HUES48 (cell line): Measurements from ENCODE around the gene CCM2.
"Not testable (repeated sequence)": the region's sequence is repeated elsewhere in the genome, so short reads cannot be mapped to it uniquely, and the experiment has no call there.

Source experiments
- H3K27ac ChIP-seq: one replicate; pipeline ENCODE4 v1.7.0; 2013; ENCODE audit warnings: low read depth, low read length, inconsistent platforms
- H3K27me3 ChIP-seq: 2 replicates; pipeline ENCODE4 v1.6.1; 2013; ENCODE audit warnings: mild to moderate bottlenecking, low read length; ENCODE audit not compliant: control insufficient read depth, insufficient read depth
- H3K36me3 ChIP-seq: 2 replicates; pipeline ENCODE4 v1.6.1; 2013; ENCODE audit warnings: low read length; ENCODE audit not compliant: control insufficient read depth, insufficient read depth
- H3K4me1 ChIP-seq: 2 replicates; pipeline ENCODE4 v1.6.1; 2013; ENCODE audit warnings: mild to moderate bottlenecking, low read length; ENCODE audit not compliant: control insufficient read depth, insufficient read depth
- H3K4me3 ChIP-seq: 2 replicates; pipeline ENCODE4 v1.5.1; 2013; ENCODE audit warnings: mild to moderate bottlenecking, low read depth, low read length
- H3K9ac ChIP-seq: 2 replicates; pipeline ENCODE4 v1.6.1; 2013; ENCODE audit warnings: mild to moderate bottlenecking, low read depth, low read length, moderate library complexity
- H3K9me3 ChIP-seq: 2 replicates; pipeline ENCODE4 v1.6.1; 2013; ENCODE audit warnings: low read length; ENCODE audit not compliant: control insufficient read depth, insufficient read depth

Gene CCM2

DNA sequence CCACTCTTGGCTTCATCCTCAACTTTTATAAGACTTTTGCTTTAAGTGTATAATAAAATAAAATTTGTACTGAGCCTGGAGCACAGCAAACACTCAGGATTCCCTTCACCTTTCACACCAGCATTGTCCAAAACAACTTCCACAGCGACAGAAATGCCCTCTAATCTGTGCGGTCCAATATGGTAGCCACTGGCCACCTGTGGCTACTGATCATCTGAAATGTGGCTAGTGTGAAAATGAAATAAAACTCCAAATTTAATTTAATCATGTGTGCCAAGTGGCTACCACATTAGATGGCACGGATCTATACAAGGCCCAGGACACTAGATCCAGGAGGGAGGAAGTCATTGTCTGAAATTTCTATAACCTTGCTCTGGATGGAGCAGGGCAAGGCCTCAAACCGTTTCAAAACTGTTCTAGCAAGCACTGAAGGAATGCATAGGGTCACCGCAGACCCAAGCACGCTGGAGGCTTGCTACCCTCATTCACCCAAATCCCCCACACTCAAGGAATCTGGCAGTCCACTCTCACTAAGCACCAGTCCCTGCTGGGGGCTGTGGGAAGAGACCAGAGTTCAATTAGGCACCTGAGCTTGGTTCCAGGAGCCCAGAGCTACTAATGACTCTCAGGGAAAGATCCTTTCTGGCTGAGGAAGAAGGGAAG, 14.8 kb upstream of the CCM2 start:
- Histone ChIP-seq H3K27ac (peak overlapping the region; percentile 95), H3K4me3 (peak overlapping the region; percentile 89), H3K9me3 (no peaks in the 10 kb centered on the region), H3K4me1 (peaks cover 12% of the 10 kb centered on the region; the same call in 1 of the 2 replicates), H3K9ac (peak overlapping the region; percentile 97), H3K27me3 (no peaks in the 10 kb centered on the region), H3K36me3 (peaks cover 53% of the 10 kb centered on the region)

DNA sequence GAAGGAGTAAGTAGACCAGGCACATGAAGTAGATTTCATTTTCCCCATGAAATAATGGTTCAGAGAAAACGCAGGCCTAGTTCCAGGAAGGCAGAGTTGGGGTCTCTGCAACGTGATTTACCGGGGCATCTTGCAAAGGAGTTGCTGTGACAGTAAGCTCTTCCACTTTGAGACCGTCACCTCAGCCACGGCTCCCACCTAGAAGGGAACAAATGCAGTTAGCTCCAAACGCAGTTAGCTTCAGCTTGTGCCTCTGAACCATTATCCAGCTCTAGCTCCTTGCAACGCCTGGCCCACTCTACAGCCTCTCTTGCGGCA, 14.1 kb upstream of the CCM2 start:
- Histone ChIP-seq H3K27ac (peak overlapping the region; percentile 95), H3K9me3 (no peaks in the 10 kb centered on the region), H3K27me3 (no peaks in the 10 kb centered on the region), H3K4me3 (peak overlapping the region; percentile 89), H3K36me3 (peaks cover 49% of the 10 kb centered on the region), H3K9ac (peak overlapping the region; percentile 97), H3K4me1 (peaks cover 12% of the 10 kb centered on the region; the same call in 1 of the 2 replicates)

DNA sequence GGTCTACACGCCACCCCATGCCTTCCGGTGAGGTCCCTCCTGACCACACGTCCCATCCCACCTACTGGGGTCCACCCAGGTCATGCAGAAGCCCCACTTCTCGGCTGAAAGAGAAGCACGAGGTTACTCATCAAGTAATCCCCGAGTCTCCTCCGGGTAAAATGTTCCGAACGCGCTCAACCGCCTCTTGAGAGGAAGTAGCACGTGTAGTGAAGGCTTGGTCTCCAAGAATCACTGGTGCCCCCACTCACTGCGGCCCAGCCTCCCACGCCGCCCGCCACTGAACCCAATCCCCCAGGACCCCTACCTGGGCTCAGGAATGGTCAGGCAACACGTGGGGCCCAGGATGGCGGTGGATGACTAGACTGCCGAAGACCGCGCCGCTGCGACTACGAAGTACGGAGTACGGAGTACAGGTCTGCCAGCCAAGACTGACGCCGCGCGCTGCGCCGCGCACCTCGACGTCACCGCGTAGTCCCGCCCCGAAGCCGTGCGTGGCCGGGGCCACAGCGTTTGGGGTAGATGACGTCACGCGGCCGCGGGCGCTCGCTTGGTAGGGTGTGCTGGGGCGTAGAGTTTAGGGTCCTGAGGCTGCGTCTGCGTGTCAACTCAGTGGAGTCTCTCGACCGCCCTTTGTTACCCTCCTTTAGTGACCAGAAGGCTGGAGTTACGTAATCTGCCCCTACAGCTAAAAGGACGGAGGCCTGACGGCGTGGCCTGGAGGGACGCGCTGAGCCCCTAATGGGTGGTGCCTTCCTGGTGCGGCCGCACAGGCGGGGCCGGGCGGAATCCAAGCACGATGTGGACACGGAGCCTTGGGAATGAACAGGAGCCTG, 13.6 kb upstream of the CCM2 start:
- peaks cover 43% of the 10 kb centered on the region for H3K36me3 ChIP-seq
- H3K4me3 ChIP-seq, result peak overlapping the region; percentile 89
- peak overlapping the region; percentile 95 for H3K27ac ChIP-seq
- no peaks in the 10 kb centered on the region for H3K9me3 ChIP-seq
- peak overlapping the region; percentile 97 for H3K9ac ChIP-seq
- peaks cover 12% of the 10 kb centered on the region; the same call in 1 of the 2 replicates for H3K4me1 ChIP-seq
- no peaks in the 10 kb centered on the region for H3K27me3 ChIP-seq

DNA sequence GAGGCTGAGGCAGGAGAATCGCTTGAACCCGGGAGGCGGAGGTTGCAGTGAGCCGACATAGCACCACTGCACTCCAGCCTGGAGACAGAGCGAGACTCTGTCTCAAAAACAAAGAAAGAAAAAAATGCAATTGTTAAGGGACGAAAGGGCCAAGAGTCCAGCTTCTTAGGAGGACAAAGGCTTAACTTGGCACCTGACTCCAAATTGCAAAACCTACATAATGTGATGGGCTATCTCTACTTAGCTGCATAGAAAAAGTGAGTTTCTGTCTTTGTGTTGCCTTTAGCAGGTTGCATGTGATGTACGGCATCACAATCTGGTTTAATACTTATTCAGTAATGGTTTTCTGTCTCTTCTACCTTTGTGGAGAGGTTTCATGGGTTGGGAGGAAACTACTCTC, 12.5 kb upstream of the CCM2 start:
- H3K27ac ChIP-seq, result peak overlapping the region; percentile 2
- no peaks in the 10 kb centered on the region for H3K9me3 ChIP-seq
- H3K36me3 ChIP-seq, result peaks cover 35% of the 10 kb centered on the region
- H3K27me3 ChIP-seq, result no peaks in the 10 kb centered on the region
- H3K4me1 ChIP-seq, result peaks cover 12% of the 10 kb centered on the region; the same call in 1 of the 2 replicates
- H3K9ac ChIP-seq, result no peak overlapping the region
- H3K4me3 ChIP-seq, result no peak overlapping the region

DNA sequence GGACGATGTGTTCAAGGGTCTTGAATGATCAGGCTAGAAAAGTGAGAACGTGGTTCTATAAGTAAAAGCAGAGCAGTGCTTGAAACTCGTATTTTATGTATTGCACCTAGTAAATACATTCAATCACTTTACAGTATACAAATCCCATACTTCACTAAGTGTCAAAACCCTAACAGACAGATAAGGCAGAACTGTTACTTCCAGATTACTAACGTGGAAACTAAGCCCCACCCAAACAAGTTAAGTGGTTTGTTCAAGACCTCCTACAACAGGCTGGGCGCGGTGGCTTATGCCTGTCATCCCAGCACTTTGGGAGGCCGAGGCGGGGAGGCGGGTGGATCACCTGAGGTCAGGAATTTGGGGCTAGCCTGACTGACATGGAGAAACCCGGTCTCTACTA, 12.0 kb upstream of the CCM2 start:
- Histone ChIP-seq H3K36me3 (peaks cover 30% of the 10 kb centered on the region), H3K4me1 (peaks cover 12% of the 10 kb centered on the region; the same call in 1 of the 2 replicates), H3K27ac (no peak overlapping the region), H3K9ac (no peak overlapping the region), H3K9me3 (no peaks in the 10 kb centered on the region), H3K4me3 (no peak overlapping the region), H3K27me3 (no peaks in the 10 kb centered on the region)

DNA sequence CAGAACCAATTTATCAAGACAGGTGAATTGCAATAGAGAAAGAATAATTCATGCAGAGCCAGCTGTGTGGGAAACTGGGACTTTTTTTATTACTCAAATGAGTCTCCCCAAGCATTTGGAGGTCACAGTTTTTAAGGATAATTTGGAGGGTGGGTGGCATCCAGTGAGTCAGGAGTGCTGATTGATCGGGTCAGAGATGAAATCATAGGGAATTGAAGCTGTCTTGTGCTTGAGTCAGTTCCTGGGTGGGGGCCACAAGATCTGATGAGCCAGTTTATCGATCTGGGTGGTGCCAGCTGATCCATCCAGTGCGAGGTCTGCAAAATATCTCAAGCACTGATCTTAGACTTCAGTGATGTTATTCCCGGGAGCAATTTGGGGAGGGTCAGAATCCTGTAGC, 11.3 kb upstream of the CCM2 start:
- Histone ChIP-seq H3K27ac (no peak overlapping the region), H3K27me3 (no peaks in the 10 kb centered on the region), H3K9me3 (no peaks in the 10 kb centered on the region), H3K4me3 (no peak overlapping the region), H3K9ac (no peak overlapping the region), H3K4me1 (peaks cover 12% of the 10 kb centered on the region; the same call in 1 of the 2 replicates), H3K36me3 (peaks cover 23% of the 10 kb centered on the region)

DNA sequence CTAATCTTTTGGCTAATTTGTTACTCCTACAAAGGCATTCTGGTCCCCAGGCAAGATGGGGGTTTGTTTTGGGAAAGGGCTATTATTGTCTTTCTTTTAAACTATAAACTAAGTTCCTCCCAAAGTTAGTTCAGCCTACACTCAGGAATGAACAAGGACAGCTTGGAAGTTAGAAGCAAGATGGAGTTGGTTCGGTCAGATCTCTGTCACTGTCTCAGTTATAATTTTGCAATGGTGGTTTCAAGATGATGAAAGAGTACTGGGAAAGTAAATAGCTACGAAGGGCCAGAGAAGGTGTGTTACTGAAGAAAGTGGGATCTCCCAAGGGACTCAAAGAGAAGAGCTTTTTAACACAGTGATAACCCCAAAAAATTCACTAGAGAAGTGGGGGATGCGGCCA, 10.9 kb upstream of the CCM2 start:
- Histone ChIP-seq H3K4me1 (peaks cover 12% of the 10 kb centered on the region; the same call in 1 of the 2 replicates), H3K27ac (no peak overlapping the region), H3K27me3 (no peaks in the 10 kb centered on the region), H3K9me3 (no peaks in the 10 kb centered on the region), H3K4me3 (no peak overlapping the region), H3K36me3 (peaks cover 19% of the 10 kb centered on the region), H3K9ac (no peak overlapping the region)

DNA sequence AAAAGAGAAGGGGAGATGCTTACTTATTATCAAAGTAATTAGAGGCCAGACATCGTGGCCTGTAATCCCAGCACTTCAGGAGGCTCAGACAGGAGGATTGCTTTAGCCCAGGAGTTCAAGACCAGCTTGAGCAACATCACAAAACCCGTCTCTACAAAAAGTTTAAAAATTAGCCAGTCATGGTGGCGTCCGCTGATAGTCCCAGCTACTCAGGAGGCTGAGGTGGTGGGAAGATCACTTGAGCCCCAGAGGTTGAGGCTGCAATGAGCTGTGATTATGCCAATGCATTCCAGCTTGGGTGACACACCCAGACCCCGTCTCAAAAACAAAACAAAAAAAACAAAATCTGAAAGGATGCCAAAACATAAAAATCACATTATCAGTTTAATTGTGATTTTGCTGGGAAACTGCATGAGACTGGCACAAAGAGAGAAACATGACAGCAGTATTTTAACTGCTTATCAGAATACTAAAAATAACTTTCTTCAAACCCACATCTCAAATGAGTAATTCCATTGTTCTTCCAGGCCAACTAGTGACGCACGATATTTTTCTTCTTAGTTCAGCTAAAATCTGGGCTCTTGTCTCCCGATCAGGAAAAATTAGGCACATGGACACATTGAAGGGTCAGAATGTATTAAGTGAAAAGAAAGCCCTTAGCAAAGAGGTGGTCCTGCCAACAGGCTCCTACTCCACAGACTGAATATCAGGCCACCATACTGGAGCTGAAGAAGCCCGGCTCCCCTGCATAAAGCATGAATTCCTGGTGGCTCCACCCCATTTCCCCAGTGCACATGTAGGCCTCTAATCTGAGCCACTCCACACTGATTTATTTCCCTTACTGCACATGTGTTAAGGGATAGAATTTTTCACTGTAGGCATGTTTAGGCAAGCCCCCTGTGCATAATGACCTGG, 9.6 kb upstream of the CCM2 start:
- Histone ChIP-seq H3K27ac (no peak overlapping the region), H3K4me1 (0 out of 2 replicates have a peak, but pooled peaks cover 5% of the 10 kb centered on the region), H3K27me3 (no peaks in the 10 kb centered on the region), H3K9me3 (no peaks in the 10 kb centered on the region), H3K4me3 (no peak overlapping the region), H3K36me3 (peaks cover 6% of the 10 kb centered on the region), H3K9ac (no peak overlapping the region)

DNA sequence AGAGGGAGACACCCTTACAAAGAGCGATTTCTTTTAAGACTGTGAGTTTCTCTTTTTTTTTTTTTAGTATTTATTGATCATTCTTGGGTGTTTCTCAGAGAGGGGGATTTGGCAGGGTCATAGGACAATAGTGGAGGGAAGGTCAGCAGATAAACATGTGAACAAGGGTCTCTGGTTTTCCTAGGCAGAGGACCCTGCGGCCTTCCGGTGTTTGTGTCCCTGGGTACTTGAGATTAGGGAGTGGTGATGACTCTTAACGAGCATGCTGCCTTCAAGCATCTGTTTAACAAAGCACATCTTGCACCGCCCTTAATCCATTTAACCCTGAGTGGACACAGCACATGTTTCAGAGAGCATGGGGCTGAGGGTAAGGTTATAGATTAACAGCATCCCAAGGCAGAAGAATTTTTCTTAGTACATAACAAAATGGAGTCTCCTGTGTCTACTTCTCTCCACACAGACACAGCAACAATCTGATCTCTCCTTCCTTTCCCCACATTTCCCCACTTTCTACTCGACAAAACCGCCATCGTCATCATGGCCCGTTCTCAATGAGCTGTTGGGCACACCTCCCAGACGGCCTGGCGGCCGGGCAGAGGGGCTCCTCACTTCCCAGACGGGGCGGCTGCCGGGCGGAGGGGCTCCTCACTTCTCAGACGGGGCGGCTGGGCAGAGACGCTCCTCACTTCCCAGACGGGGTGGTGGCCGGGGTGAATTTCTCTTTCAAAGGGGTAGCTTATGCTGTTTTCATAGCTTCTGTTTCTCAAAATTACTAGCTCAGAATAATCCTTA, 7.8 kb upstream of the CCM2 start:
- not testable (repeated sequence) for H3K27ac ChIP-seq, H3K9me3 ChIP-seq, H3K4me1 ChIP-seq, H3K4me3 ChIP-seq, H3K36me3 ChIP-seq, H3K27me3 ChIP-seq, H3K9ac ChIP-seq

DNA sequence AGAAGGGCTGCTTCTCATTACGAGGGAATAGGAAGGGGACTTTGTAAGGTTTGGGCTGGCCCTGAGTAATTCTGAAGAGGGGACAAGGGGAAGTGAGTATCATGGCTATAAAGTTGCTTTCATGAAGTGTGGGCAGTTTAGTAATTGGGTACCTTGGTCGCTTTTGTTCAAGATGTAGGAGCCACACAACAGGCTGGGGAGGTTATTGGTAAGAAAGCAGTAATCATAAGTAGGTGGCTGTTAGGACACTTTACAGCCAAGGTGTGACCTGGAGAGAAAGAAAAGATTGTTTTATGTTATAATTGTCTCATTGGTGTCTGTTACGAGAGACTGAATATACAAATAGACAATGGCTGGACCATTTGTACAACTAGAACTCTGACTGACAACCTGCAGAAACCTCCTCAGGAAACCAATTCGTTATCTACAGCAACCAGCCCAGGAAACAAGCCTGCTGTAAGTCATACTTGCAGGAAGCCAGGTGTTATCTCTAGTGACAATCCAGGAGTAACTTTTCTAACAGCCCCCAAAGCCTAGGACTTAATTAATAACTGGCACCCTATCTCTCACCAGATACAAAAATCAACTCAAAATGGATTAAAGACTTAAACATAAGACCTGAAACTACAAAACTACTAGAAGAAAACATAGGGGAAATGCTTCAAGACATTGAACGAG, 5.0 kb upstream of the CCM2 start:
- Histone ChIP-seq H3K9ac (no peak overlapping the region), H3K27me3 (no peaks in the 10 kb centered on the region), H3K27ac (no peak overlapping the region), H3K36me3 (no peaks in the 10 kb centered on the region; the same call in 1 of the 2 replicates), H3K9me3 (no peaks in the 10 kb centered on the region), H3K4me1 (no peaks in the 10 kb centered on the region; the same call in 1 of the 2 replicates), H3K4me3 (no peak overlapping the region)
